ENCODE results near the gene PHLDB1.

GRCh38 chr11:118597556-118597955, 9.9 kb upstream of the PHLDB1 start:
- TF ChIP-seq SP1 (IDR thresholded peaks at IDR 0.05; ENCODE audit: low read depth) = no peak
- TF ChIP-seq, protein P1, sequence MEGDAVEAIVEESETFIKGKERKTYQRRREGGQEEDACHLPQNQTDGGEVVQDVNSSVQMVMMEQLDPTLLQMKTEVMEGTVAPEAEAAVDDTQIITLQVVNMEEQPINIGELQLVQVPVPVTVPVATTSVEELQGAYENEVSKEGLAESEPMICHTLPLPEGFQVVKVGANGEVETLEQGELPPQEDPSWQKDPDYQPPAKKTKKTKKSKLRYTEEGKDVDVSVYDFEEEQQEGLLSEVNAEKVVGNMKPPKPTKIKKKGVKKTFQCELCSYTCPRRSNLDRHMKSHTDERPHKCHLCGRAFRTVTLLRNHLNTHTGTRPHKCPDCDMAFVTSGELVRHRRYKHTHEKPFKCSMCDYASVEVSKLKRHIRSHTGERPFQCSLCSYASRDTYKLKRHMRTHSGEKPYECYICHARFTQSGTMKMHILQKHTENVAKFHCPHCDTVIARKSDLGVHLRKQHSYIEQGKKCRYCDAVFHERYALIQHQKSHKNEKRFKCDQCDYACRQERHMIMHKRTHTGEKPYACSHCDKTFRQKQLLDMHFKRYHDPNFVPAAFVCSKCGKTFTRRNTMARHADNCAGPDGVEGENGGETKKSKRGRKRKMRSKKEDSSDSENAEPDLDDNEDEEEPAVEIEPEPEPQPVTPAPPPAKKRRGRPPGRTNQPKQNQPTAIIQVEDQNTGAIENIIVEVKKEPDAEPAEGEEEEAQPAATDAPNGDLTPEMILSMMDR (IDR thresholded peaks at IDR 0.05 in 2 of 3, conservative IDR thresholded peaks at IDR 0.05 in 1 of 3; ENCODE audit: borderline replicate concordance in 1 of 3, insufficient read depth in 1 of 3, low read depth in 2 of 3, low read length in 2 of 3) = no peak
- TF ChIP-seq SIN3A (IDR thresholded peaks at IDR 0.05; ENCODE audit: low read depth) = no peak
- TF ChIP-seq POLR2A (IDR thresholded peaks at IDR 0.05; ENCODE audit: borderline replicate concordance, extremely low read depth, insufficient read depth, insufficient read length) = no peak
- TF ChIP-seq RAD21 (IDR thresholded peaks at IDR 0.05; ENCODE audit: low read depth) = no peak
- no peak for TF ChIP-seq EZH2phosphoT487 (IDR thresholded peaks at IDR 0.05; ENCODE audit: borderline replicate concordance)
- no peak for TF ChIP-seq TCF7L2 (IDR thresholded peaks at IDR 0.05; ENCODE audit: borderline replicate concordance, extremely low read depth, insufficient read depth, insufficient read length)
- TF ChIP-seq JUND (IDR thresholded peaks at IDR 0.05) = no peak
- no peak for TF ChIP-seq EZH2 (IDR thresholded peaks at IDR 0.05)
- no peak for TF ChIP-seq EGR1 (IDR thresholded peaks at IDR 0.05; ENCODE audit: low read depth)
- no peak for TF ChIP-seq POLR2AphosphoS5 (IDR thresholded peaks at IDR 0.05; ENCODE audit: low read depth, low read length)
- TF ChIP-seq CEBPB (IDR thresholded peaks at IDR 0.05; ENCODE audit: low read depth) = no peak
- TF ChIP-seq ZNF274 (IDR thresholded peaks at IDR 0.05; ENCODE audit: low read depth, low read length) = no peak
- TF ChIP-seq, protein P2, sequence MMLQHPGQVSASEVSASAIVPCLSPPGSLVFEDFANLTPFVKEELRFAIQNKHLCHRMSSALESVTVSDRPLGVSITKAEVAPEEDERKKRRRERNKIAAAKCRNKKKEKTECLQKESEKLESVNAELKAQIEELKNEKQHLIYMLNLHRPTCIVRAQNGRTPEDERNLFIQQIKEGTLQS (IDR thresholded peaks at IDR 0.05) = no peak

All from HCT116 (cell line).